ENCODE results near the gene CHRM1. TPM values are rescaled to one million over a fixed set of nuclear protein-coding genes. Genes with fewer than 3 reads are reported as not detected.

CHRM1 gene
- total RNA-seq, 2 donors from 2014 or later: not detected

DNA sequence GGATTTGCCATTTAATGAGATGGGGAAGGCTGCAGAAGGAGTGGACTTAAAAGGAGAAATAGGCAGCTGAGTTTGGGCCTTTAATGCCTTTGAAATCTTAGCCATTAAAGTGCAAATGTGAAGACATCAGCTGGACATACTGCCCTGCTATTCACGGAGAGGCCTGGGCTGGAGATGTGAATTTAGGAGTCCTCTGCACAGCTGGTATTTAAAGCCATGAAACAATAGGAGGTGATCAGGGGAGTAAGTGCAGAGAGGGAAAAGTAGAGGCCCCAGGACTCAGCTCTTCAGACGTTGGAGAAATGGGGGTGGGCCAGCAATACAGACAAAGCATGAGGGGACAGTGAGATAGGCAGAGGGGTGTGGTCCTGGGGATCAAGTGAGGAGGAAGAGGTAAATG, 23.9 kb downstream of the CHRM1 start:
- H3K4me3 Mint-ChIP-seq: no peak overlapping the region
- Histone ChIP-seq H3K9ac (ENCODE audit: extremely low read depth, low read length, poor library complexity, severe bottlenecking) (no peak overlapping the region), H3K27me3 (ENCODE audit: control insufficient read depth, insufficient read depth, low read length, poor library complexity, severe bottlenecking) (no peaks in the 10 kb centered on the region), H3K36me3 (ENCODE audit: control insufficient read depth, insufficient read depth, low read length) (no peaks in the 10 kb centered on the region), H3K4me1 (ENCODE audit: control insufficient read depth, insufficient read depth, low read length) (peaks cover 2% of the 10 kb centered on the region), H3K9me3 (ENCODE audit: control insufficient read depth, low read length) (no peaks in the 10 kb centered on the region), H3K27ac (ENCODE audit: low read depth, low read length) (no peak overlapping the region), H3K4me3 (ENCODE audit: low read length) (no peak overlapping the region)
- no peaks in the 10 kb centered on the region for H3K36me3 Mint-ChIP-seq (ENCODE audit: low read depth)
- WGBS, 2 experiments (ENCODE audit: insufficient coverage in 1 of 2, insufficient read length in 1 of 2): 35 to 53% methylated on average over 2 of the region's 2 CpGs
- H3K9me3 Mint-ChIP-seq: no peaks in the 10 kb centered on the region
- no peak overlapping the region for H3K27ac Mint-ChIP-seq
- peaks cover 2% of the 10 kb centered on the region for H3K27me3 Mint-ChIP-seq (ENCODE audit: insufficient read depth)
- DNase-seq: no peak
- peaks cover 5% of the 10 kb centered on the region for H3K4me1 Mint-ChIP-seq
- TF ChIP-seq, protein P1, sequence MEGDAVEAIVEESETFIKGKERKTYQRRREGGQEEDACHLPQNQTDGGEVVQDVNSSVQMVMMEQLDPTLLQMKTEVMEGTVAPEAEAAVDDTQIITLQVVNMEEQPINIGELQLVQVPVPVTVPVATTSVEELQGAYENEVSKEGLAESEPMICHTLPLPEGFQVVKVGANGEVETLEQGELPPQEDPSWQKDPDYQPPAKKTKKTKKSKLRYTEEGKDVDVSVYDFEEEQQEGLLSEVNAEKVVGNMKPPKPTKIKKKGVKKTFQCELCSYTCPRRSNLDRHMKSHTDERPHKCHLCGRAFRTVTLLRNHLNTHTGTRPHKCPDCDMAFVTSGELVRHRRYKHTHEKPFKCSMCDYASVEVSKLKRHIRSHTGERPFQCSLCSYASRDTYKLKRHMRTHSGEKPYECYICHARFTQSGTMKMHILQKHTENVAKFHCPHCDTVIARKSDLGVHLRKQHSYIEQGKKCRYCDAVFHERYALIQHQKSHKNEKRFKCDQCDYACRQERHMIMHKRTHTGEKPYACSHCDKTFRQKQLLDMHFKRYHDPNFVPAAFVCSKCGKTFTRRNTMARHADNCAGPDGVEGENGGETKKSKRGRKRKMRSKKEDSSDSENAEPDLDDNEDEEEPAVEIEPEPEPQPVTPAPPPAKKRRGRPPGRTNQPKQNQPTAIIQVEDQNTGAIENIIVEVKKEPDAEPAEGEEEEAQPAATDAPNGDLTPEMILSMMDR (conservative IDR thresholded peaks at IDR 0.05): no peak

DNA sequence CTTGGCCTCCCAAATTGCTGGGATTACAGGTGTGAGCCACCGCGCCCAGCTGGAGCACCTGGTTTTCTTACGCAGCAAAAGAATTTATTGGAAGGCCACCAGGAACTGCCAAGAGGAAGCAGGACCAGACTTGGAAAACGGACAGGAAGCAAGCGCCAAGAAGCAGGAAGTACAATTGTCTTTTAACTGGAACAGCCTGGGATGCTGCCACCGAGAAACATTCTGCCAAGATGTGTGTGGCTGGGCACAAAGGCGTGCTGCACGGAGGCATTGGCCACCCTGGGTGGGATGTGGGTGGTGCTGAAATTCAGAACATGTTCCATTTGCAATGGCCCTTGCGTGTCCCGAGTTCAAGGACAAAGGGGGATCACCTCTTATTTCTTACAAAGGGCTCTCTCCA, 25.1 kb downstream of the CHRM1 start:
- H3K4me1 ChIP-seq (ENCODE audit: control insufficient read depth, insufficient read depth, low read length): no peaks in the 10 kb centered on the region
- H3K4me3 Mint-ChIP-seq: no peak overlapping the region
- no peak overlapping the region for H3K9ac ChIP-seq (ENCODE audit: extremely low read depth, low read length, poor library complexity, severe bottlenecking)
- no peak overlapping the region for H3K27ac Mint-ChIP-seq
- H3K36me3 Mint-ChIP-seq (ENCODE audit: low read depth): no peaks in the 10 kb centered on the region
- H3K36me3 ChIP-seq (ENCODE audit: control insufficient read depth, insufficient read depth, low read length): no peaks in the 10 kb centered on the region
- peaks cover 3% of the 10 kb centered on the region for H3K4me1 Mint-ChIP-seq
- no peaks in the 10 kb centered on the region for H3K9me3 Mint-ChIP-seq
- no peak for DNase-seq
- 86 to 88% methylated on average over 8 to 10 of the region's 10 CpGs for WGBS, 2 experiments (ENCODE audit: insufficient coverage in 1 of 2, insufficient read length in 1 of 2)
- H3K27me3 Mint-ChIP-seq (ENCODE audit: insufficient read depth): peaks cover 2% of the 10 kb centered on the region
- H3K4me3 ChIP-seq (ENCODE audit: low read length): no peak overlapping the region
- TF ChIP-seq, protein P1 (conservative IDR thresholded peaks at IDR 0.05): no peak
- no peaks in the 10 kb centered on the region for H3K27me3 ChIP-seq (ENCODE audit: control insufficient read depth, insufficient read depth, low read length, poor library complexity, severe bottlenecking)
- no peaks in the 10 kb centered on the region for H3K9me3 ChIP-seq (ENCODE audit: control insufficient read depth, low read length)
- no peak overlapping the region for H3K27ac ChIP-seq (ENCODE audit: low read depth, low read length)

DNA sequence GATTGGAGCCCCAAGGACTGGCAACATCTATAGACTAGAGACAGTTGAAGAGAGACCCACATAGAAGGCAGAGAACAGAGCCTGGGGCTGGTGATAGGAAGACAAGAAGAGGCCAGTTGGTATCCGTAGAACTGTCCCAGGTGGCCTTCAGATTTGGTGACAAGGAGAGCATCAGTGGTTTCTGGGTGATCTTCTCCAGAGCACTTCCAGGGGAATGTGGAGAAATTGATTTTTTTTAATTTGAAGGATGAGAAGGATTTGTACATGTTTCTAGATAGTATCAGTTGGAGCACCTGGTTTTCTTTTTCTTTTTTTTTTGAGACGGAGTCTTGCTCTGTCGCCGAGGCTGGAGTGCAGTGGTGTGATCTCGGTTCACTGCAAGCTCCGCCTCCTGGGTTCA, 25.7 kb downstream of the CHRM1 start:
- Histone ChIP-seq H3K36me3 (ENCODE audit: control insufficient read depth, insufficient read depth, low read length) (no peaks in the 10 kb centered on the region), H3K9ac (ENCODE audit: extremely low read depth, low read length, poor library complexity, severe bottlenecking) (no peak overlapping the region), H3K27me3 (ENCODE audit: control insufficient read depth, insufficient read depth, low read length, poor library complexity, severe bottlenecking) (no peaks in the 10 kb centered on the region), H3K27ac (ENCODE audit: low read depth, low read length) (no peak overlapping the region), H3K4me3 (ENCODE audit: low read length) (no peak overlapping the region), H3K4me1 (ENCODE audit: control insufficient read depth, insufficient read depth, low read length) (no peaks in the 10 kb centered on the region), H3K9me3 (ENCODE audit: control insufficient read depth, low read length) (no peaks in the 10 kb centered on the region)
- no peaks in the 10 kb centered on the region for H3K36me3 Mint-ChIP-seq (ENCODE audit: low read depth)
- no peak for DNase-seq
- H3K4me1 Mint-ChIP-seq: peaks cover 3% of the 10 kb centered on the region
- H3K9me3 Mint-ChIP-seq: no peaks in the 10 kb centered on the region
- TF ChIP-seq, protein P1 (conservative IDR thresholded peaks at IDR 0.05): no peak
- WGBS, 2 experiments (ENCODE audit: insufficient coverage in 1 of 2, insufficient read length in 1 of 2): 90 to 100% methylated on average over 1 to 6 of the region's 6 CpGs
- no peak overlapping the region for H3K27ac Mint-ChIP-seq
- H3K4me3 Mint-ChIP-seq: no peak overlapping the region
- peaks cover 2% of the 10 kb centered on the region for H3K27me3 Mint-ChIP-seq (ENCODE audit: insufficient read depth)

Measured in endodermal cell (in vitro differentiated cells).